Activated CD8-positive, alpha-beta memory T cell treated with anti-CD3 and anti-CD28 coated beads for 4 hours (primary cell): Measurements from ENCODE around the gene FBXW4.
"Not testable (repeated sequence)": the region's sequence is repeated elsewhere in the genome, so short reads cannot be mapped to it uniquely, and the experiment has no call there.

Experiments
- DNase-seq, 2 donors: peaks; one replicate each; pipeline ENCODE4 v3.0.0-alpha.2; 2020; ENCODE audit warnings: low read depth in 2 of 2

Gene FBXW4

GRCh38 chr10:101617102-101617823 is 77.7 kb downstream of the FBXW4 start:
- DNase-seq: no peak

- DNase-seq: no peak
Measured at GRCh38 chr10:101616415-101617101, 78.4 kb downstream of the FBXW4 start.

GRCh38 chr10:101615525-101616116 is 79.3 kb downstream of the FBXW4 start:
- DNase-seq: no peak

- no peak for DNase-seq
Measured at GRCh38 chr10:101614663-101615524, 80.1 kb downstream of the FBXW4 start.

- no peak for DNase-seq
Measured at GRCh38 chr10:101613646-101614045, 81.3 kb downstream of the FBXW4 start.

GRCh38 chr10:101612872-101613271 is 82.1 kb downstream of the FBXW4 start:
- no peak for DNase-seq

GRCh38 chr10:101612086-101612485 is 82.9 kb downstream of the FBXW4 start:
- no peak for DNase-seq

- no peak for DNase-seq
Measured at GRCh38 chr10:101611096-101611905, 83.7 kb downstream of the FBXW4 start.

- no peak for DNase-seq
Measured at GRCh38 chr10:101609481-101609880, 85.5 kb downstream of the FBXW4 start.

- no peak for DNase-seq
Measured at GRCh38 chr10:101607124-101607523, 87.8 kb downstream of the FBXW4 start.

- DNase-seq: no peak
Measured at GRCh38 chr10:101602761-101603398, 92.1 kb downstream of the FBXW4 start.

GRCh38 chr10:101601541-101601940 is 93.4 kb downstream of the FBXW4 start:
- no peak for DNase-seq

GRCh38 chr10:101597091-101597900 is 97.7 kb downstream of the FBXW4 start:
- no peak for DNase-seq

GRCh38 chr10:101595591-101596433 is 99.2 kb downstream of the FBXW4 start:
- no peak for DNase-seq

- DNase-seq: not testable (repeated sequence)
Measured at GRCh38 chr10:101593331-101593730, 101.6 kb downstream of the FBXW4 start.

GRCh38 chr10:101588879-101589278 is 106.1 kb downstream of the FBXW4 start:
- no peak for DNase-seq

GRCh38 chr10:101587725-101588653 is 107.0 kb downstream of the FBXW4 start, which contains the start of the genes DPCD and POLL:
DPCD (plus strand) TSS chr10:101588321; CDS start chr10:101588337, 16 bp downstream.
POLL (minus strand) TSS chr10:101588257; CDS start chr10:101587360, 897 bp downstream.
- peak; percentile 80 to 85 for DNase-seq
